ENCODE data around the gene LRRC3B.

The LRRC3B gene

DNA sequence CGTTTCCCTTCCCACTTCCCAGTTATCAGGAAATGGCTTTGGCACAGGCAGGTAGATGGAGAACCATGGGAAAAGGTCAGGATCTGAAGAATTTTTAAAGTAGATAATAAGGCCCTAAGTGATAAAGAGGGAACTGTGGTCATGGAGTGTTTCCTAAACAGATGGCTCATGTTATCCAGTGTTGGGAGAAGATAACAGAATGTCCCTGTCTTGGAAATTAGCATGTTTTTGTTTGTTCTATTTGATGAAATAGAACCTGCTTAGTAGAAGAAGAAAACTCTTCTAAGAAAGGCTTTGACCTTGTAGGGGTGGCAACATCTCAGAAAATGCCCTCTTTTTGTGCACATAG is 8.8 kb downstream of the LRRC3B start:
- DNase-seq: no peak

GRCh38 chr3:26634601-26635000 is 12.0 kb downstream of the LRRC3B start:
- DNase-seq: no peak

- no peak for DNase-seq
Observed at GRCh38 chr3:26636096-26636727, 13.6 kb downstream of the LRRC3B start.

- DNase-seq: no peak
Observed at GRCh38 chr3:26637698-26638097, 15.1 kb downstream of the LRRC3B start.

DNA sequence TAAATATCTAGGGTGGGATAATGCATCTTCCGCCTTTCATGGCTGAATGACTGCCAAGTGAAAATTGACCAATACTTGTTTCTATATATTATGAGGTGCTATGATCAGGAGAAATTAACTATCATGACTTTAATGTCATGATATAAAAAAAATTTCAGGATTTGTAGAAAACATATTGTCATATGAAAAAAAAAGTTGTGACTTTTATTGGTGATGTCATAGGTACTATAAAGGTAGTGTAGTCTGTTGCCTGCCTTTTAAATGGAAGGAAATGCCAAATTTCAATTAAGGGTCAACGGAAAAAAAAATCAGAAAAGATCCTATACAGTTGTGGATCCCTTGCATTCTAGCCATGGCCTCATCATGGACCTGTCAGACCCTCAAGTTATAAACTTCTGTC is 15.5 kb downstream of the LRRC3B start:
- no peak for DNase-seq

GRCh38 chr3:26639339-26639738 is 16.8 kb downstream of the LRRC3B start:
- no peak for DNase-seq

GRCh38 chr3:26647078-26647477 is 24.5 kb downstream of the LRRC3B start:
- no peak for DNase-seq

DNA sequence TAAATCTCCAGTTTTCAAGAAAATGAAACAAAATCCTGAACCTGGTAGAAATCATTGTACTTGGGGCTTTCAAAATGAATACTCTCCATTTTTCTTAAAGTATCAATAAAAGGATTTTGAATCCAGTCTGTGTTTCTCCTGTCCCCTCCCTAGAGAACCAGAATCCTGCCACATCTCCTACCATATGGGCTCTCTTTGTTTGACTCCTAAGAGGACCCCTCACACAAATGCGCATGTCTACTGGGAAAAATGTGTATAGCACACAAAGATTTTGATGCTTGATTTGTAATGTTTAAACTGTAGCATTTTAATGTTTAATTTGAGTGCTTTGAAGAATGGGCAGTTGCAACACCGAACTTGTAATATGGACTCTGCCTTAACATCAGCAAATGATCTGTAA is 25.9 kb downstream of the LRRC3B start:
- no peak for DNase-seq

DNA sequence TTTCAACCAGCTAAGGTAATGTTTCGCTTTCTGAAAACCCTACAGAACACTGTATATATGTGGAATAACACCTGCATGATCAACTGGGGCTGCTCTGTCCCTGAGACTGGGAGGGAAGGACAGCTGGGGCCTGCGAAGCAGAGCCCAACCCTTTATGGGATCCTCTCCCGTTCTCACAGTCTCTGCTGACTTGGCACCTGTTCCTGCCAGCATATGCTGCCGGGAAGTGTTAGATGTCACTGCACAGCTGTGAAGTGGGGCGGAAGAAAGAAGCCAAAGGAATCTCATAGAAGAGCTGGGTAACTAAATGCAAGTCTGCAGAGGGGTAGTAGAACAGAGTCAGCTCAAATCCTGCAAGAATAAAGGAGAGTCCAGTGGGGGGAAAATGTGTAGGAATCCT is 29.6 kb downstream of the LRRC3B start:
- DNase-seq: no peak

DNA sequence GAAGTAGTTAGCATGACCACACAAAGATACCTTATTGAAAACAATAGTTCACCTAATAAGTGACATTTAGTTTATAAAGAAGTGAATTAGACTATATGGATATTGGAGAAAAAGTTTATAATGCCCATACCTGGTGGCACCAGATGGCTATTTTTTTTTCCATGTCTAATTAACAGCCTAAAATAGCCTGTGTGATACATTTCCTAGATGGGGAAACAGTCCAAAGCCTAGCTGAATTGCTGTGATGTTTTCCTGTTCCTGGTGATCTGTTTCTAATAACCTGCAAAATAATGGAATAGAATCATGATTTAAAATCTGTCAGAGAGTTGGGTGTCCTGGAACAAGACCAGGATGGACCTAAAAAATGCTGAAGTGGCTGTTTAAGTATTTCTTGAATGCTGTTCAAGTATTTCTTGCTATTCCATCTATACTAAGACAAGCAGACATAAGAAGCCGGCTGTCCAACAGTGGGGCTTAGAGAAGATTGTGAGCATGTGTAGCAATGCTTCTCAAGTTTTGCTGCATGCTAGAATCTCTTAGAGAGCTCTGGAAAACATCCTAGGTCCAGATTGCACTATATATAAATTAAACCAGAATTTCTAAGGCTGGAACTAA is 31.3 kb downstream of the LRRC3B start:
- no peak for DNase-seq

DNA sequence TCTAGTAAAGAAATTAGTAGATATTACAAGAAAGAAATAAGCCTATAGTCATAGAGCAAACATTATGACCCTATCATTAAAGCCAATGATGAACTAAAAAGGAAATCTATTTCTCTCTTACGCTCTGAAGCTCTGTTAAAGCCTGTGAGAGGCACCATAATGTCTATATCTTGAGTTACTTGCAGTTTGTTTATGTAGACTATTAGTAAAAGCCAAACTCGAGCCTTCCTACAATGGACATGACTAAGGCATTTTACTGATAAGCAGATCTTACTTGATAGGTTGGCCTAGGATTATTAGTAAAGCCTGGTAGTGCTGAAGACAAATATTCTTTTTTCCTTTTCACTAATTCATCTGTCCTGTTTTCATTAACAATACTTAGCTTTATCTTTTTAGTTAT is 32.7 kb downstream of the LRRC3B start:
- DNase-seq: no peak

GRCh38 chr3:26657348-26657976 is 34.9 kb downstream of the LRRC3B start:
- DNase-seq: no peak

- no peak for DNase-seq
Observed at GRCh38 chr3:26668171-26668570, 45.6 kb downstream of the LRRC3B start.

- DNase-seq: no peak
Observed at GRCh38 chr3:26668696-26669095, 46.1 kb downstream of the LRRC3B start.

DNA sequence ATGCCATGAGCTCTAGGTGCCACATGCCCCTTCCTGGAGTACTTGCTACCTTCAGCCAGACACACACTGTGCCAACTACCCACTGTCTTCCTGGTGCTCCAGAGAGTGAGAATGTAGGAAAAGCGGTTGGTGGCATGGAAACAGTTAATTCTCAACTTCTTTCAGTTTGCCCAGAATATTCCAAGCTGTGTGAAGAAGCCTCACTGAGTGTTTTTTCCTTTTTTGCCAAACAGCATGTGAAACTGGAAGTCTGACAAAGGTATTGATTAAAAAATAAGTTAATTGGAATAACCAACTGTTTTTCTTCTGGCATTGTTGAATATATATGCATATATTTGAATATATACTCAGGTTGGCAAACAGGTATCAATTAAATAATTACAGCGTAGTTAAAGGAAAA is 52.8 kb downstream of the LRRC3B start:
- DNase-seq: no peak

- DNase-seq: no peak
Observed at GRCh38 chr3:26681632-26682031, 59.1 kb downstream of the LRRC3B start.

GRCh38 chr3:26682406-26682805 is 59.8 kb downstream of the LRRC3B start:
- no peak for DNase-seq

DNA sequence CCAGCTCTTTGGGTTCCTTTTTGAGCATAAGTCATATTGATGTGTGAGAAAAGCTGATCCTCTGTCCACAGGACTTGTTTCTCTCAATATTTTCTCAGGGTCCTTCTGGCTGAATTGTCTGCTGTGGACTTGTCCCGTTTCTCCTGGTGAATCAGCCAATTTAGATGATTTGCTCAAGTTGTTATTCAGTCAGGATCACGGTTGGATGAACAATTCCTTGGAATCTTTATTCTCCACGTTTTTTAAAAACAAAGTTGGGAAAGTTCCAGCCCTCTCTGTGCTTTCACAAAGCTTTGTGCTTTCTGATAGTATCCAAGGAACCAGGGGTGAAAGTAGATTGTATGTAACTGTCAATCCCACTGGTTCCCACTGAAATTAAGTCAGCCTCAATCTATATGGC is 61.3 kb downstream of the LRRC3B start:
- no peak for DNase-seq

DNA sequence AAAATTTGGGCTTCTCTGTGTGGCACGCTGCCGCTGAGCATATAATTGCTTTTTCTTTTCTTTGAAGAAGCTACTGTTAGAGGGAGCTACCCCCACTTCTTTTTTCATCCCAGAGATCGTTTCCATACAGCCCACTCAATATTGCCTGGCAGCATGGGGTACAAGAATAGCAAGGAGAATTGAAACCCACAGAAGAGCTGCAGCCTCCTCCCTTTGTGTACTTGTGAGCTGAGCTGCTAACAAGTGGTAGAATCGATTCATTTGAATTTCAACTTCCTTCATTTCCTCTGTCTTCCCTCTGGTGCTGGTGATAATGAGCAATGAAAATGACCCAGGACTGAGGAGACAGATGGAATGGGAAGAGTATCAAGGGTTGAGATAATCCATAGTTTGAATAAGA is 64.9 kb downstream of the LRRC3B start:
- DNase-seq: no peak

- DNase-seq: no peak
Observed at GRCh38 chr3:26699553-26699952, 77.0 kb downstream of the LRRC3B start.

DNA sequence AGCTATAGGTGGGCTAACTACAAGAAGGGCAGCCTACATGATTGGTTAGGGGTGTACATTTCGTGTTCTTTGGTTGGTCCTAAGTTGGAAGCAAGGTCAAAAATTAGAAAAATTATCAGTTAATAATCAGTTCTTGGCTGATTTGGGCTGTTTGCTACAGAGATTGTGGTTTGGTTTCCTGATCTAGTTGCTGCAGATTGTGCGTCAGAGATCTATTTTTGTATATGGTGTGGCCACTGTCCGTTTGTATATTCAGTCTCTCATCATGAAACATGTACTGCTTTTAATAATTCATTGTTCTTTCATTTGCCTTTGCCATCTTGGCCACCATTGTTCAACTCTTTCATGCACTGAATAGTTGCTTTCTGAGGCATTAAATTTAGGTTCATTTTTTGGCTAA is 80.9 kb downstream of the LRRC3B start:
- no peak for DNase-seq

DNA sequence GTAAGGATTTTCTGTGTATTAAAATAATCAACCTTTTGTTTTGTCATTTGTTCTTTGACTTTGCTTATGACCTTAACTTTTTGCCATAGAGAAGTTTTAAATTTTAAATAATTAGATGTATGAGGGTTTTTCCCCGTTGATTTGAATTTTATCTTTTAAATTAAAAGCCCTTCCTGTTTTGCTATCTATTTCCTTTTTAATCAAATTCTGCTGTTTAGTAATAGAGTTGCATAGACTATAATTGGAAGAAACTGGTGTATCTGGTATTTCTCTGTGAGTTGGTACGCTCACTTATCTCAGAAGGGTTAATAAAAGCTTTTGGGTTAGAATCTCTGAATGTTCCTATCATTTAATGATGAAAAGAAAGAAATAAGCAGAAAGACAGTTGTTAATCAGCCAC is 82.2 kb downstream of the LRRC3B start:
- DNase-seq: no peak

- DNase-seq: no peak
Observed at GRCh38 chr3:26708501-26708900, 85.9 kb downstream of the LRRC3B start.

DNA sequence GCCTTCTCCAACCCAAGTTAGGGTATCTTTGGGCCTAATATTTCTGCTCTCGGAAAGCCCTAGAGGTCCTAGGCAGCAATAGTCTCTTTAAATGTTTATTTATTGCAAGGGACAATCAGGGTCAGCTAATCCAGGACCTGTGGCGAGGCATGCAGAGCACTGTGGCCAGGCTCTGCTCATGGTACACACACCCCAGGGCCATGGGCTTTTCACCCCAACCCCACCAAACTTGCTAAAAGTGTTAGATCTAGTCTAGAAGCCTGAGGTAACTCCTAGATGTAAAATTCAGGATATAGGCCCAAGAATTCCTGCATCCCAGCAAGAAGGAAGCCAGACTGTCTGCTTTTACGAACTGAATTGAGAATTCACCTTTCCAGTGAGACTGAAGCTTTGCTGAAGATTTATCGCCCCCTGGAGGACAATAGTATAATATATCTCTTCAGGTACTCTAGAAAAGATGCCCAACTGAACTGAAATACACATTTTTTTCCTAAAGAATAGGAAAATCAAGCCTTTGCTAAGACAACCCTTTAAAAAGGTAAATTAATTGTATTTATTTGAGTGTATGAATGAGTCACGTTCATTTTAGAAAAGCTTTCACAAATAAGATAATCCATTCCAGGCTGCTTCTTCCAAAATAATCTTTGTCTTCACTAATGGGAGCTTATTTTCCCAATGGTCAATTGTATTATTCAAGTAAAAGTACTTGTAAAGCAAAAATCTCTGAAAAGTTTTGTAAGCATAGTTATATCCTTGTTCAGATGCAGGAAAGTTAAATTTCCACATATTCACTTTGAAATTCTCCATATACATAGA is 89.8 kb downstream of the LRRC3B start:
- peak; percentile 21 for DNase-seq

Data from EL (cell line).